GM03348 (cell line): ENCODE results near the gene PRXL2B.
"Not testable (repeated sequence)": the region's sequence is repeated elsewhere in the genome, so short reads cannot be mapped to it uniquely, and the experiment has no call there.

Experiments used
- DNase-seq: peaks from one replicate; pipeline ENCODE4 v3.0.0; 2012; ENCODE audit warnings: low spot score

The PRXL2B gene

GRCh38 chr1:2564006-2564814 is 22.4 kb upstream of the PRXL2B start:
- DNase-seq: no peak

GRCh38 chr1:2564815-2565374 is 21.7 kb upstream of the PRXL2B start:
- no peak for DNase-seq

GRCh38 chr1:2566101-2567045 is 20.2 kb upstream of the PRXL2B start:
- DNase-seq: no peak

GRCh38 chr1:2567083-2567679 is 19.4 kb upstream of the PRXL2B start:
- DNase-seq: no peak

GRCh38 chr1:2568187-2568816 is 18.3 kb upstream of the PRXL2B start:
- DNase-seq: not testable (repeated sequence)

- no peak for DNase-seq
Observed at GRCh38 chr1:2569060-2569459, 17.5 kb upstream of the PRXL2B start.

- DNase-seq: not testable (repeated sequence)
Observed at GRCh38 chr1:2569703-2570102, 16.9 kb upstream of the PRXL2B start.

DNA sequence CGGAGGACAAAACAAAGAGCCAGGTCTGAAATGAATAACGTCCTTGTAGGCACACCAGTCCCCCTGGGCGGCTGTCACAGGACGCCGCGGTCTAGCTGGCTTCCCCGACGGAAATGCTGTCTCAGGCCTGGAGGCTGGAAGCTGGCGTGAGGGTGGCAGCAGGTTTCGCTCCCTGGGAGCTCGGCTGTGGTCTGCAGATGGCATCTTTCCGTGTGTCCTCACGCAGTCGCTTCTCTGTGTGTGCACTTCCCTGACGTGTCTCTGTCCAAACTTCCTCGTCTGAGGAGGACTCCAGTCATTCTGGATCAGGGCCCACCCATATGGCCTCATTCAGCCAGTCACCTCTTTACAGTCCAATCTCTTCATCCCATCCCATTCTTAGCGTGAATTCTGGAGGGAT is 16.2 kb upstream of the PRXL2B start:
- DNase-seq: no peak

DNA sequence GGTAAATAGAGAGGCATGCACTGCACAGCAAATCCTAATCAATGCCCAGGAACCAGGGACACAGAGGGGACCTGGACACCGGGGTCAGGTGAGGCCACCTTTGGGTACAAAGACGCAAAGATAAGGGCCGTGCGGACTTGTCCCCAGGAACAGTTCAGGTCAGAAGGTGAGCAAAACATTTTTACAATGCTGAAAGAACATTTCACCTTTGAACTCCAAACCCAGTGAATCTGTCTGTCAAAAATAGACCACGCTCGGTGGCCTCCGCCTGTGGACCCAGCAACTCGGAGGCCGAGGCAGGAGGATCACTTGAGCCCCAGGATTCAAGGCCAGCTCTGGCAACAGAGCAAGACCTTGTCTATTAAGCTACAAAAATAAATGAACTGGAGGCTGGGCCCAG is 15.2 kb upstream of the PRXL2B start:
- no peak for DNase-seq

GRCh38 chr1:2573250-2573920 is 13.2 kb upstream of the PRXL2B start:
- no peak for DNase-seq

GRCh38 chr1:2574350-2574749 is 12.2 kb upstream of the PRXL2B start:
- DNase-seq: no peak

DNA sequence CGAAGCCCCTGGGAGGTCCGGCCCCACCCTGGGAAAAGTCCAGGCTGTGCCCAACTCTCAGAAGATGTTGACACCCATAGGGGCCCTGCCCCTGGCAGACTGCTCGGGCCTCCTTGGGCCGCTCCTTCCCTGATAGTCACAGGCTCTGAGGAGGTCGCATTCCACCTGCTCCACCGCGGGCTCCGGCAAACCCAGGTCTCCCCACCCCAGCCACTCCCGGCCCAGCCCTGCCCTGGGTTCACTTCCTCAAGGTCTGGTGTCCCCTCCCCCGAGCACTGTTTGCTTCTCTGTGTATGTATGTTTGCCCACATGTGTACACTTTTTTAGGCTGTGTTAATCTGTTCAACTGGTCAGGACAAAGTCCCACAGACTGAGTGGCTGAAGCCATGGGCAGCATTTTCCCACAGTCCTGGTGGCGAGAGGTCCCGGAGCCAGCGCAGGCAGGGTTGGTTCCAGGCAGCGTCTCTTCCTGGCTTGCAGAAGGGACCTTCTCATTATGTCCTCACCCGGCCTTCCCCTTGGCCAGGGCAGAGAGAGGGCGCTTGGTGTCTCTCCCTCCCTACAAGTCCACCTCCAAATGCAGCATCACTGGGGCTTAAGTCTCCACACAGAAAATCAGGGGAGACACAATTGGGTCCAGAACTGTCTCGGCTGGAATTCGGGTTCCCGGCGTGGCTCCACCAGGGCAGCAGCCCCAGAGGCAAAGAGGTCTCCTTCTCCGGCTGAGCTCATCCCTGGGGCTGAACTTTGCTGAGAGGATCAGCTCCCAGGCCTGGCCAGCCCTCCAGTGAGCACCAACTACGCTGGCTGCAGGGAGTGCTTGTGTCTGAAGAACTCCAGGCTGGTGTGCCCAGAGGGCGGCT is 10.5 kb upstream of the PRXL2B start:
- no peak for DNase-seq

DNA sequence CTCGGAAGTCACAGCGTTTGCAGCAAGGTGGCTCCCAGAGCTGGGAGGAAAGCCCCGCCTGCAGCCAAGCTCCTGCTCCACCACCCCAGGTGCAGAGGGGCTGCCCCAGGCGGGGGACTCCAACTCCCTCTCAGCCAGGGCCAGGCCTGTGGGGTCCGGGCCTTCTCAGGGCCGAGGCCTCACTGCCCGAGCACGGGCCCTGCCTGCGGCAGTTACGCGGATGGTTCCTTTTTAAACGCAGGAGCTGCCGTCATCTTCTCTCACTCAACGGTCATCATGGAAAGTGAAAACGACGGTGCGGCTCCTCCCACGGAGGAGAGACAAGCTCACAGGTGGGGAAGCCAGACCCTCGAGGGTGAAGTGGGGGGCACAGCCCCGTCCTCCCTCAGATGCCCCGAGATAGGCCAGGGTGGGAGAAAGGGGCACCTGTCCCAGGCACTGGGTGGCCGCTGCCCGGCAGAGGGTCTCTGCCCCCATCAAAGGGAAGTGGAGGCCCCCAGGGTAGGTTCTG is 9.0 kb upstream of the PRXL2B start:
- not testable (repeated sequence) for DNase-seq

GRCh38 chr1:2578758-2579118 is 7.8 kb upstream of the PRXL2B start:
- no peak for DNase-seq

- no peak for DNase-seq
Observed at GRCh38 chr1:2580691-2581090, 5.9 kb upstream of the PRXL2B start.

DNA sequence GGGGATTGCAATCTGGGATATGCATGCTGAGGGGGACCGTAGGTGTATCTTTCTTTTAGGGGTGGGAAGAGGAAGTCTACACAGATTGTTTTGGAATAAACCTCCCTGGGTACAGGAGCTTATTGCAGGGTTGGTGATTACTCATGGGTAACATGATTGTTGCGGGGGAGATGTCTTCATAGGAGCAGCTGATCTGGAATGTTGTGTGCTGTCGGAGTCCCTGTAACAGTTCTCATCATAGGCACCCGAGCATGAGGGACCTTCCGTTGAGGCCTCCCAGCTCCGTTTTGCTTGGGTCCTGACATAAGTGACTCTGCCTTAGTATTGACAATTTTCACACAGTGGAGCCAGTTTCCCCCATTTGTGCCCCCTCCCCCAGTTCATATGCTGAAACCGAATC is 4.2 kb upstream of the PRXL2B start:
- DNase-seq: no peak

DNA sequence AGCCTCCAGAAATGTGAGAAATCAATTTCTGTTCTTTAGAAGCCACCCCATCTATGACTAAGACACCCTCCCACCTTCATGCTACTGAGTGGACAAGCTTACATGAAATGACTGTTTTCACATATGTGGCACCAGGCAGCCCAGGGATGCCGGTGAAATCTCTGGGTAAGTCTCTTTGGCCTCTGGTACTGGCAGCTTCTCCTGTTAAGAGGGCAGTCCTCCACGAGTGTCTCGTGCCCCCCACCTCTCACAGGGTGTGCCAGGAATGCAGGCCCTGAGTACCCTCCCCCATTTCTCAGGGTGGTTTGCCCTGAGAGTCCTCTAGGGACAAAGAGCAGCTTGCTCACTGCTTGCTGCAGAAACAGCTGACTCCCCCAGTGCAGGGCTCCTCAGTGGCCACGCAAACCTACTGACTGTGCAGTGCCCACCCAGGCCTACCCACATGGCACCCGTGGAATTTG is 3.2 kb upstream of the PRXL2B start:
- no peak for DNase-seq

- DNase-seq: no peak
Observed at GRCh38 chr1:2583871-2584351, 2.7 kb upstream of the PRXL2B start.

DNA sequence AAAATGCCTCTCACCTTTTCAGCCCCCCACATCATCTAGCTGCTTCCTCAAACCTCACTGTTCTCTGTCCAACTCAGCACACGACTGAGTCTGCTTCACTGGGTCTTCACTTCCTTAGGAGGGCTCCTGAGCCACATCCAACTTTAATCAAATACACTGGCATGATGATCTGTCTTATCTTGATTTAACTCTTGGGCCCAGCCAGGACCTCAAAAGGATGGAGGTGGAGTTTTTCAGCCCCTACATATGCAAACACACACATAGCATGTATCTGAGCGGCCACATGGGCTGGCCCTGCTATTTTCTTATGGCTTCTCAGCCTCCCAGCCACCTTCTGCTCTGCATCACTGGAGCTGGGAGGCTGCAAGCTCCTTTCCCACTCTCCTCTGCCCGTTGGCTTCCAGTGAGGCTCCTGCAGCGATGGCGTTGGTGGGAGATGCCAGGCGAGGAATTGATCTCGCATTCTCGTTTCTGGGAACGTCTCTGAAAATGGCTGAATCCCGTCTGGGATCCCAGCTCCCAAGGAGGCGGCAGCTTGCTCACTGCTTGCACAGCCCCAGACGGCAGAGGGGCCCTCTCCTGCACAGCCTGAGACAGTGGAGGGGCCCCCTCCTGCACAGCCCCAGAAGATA is 1.8 kb upstream of the PRXL2B start:
- no peak for DNase-seq
